H1 (cell line): Measurements from ENCODE around the gene NDUFA11. TPM values are rescaled to one million over a fixed set of nuclear protein-coding genes. Genes with fewer than 3 reads are reported as not detected.

Experiments used
- CTCF ChIA-PET: fragments of 300-600 bp; sonication (Branson Sonifier 250); formaldehyde crosslinking; loops from one replicate; lab custom pipeline; 2021; ENCODE audit not compliant: partially characterized antibody; lab: Charles Lee
- POLR2A ChIA-PET: fragments of 300-600 bp; sonication (Branson Sonifier 250); formaldehyde crosslinking; loops from one replicate; lab custom pipeline; 2021; ENCODE audit warnings: inconsistent platforms; ENCODE audit not compliant: partially characterized antibody; lab: Charles Lee
- DNase-seq, 2 experiments: peaks; one replicate each; pipeline versions ENCODE4 v3.0.0 to v3.0.0-alpha.2; 2010 to 2022; ENCODE audit warnings: low spot score in 2 of 2, low read depth in 1 of 2, mixed read lengths in 1 of 2
- FAIRE-seq: peaks from 2 replicates; lab custom pipeline; 2011; peaks lifted over from hg19 to GRCh38; lab: Jason Lieb, UNC
- H2AFZ ChIP-seq: 2 replicates; pipeline ENCODE4 v1.8.1; 2012; ENCODE audit warnings: low read length, inconsistent platforms
- H2AK5ac ChIP-seq: 2 replicates; pipeline ENCODE4 v1.6.1; 2013; ENCODE audit warnings: low read depth, low read length
- H2BK120ac ChIP-seq: replicated peaks from 2 replicates; pipeline ENCODE3; 2013; ENCODE audit warnings: low read depth, low read length, inconsistent platforms
- H2BK12ac ChIP-seq: 2 replicates; pipeline ENCODE4 v1.6.1; 2013; ENCODE audit warnings: low read depth, low read length
- H2BK15ac ChIP-seq: 2 replicates; pipeline ENCODE4 v1.6.1; 2013; ENCODE audit warnings: low read length
- H2BK20ac ChIP-seq: 2 replicates; pipeline ENCODE4 v1.6.1; 2013; ENCODE audit warnings: low read length
- H2BK5ac ChIP-seq: 2 replicates; pipeline ENCODE4 v1.6.1; 2013; ENCODE audit warnings: low read depth, low read length
- H3K14ac ChIP-seq: 2 replicates; pipeline ENCODE4 v1.6.1; 2013; ENCODE audit warnings: inconsistent platforms; ENCODE audit not compliant: insufficient read length
- H3K18ac ChIP-seq: 2 replicates; pipeline ENCODE4 v1.6.1; 2013; ENCODE audit warnings: low read length; ENCODE audit errors: extremely low read depth
- H3K23ac ChIP-seq: 2 replicates; pipeline ENCODE4 v1.6.1; 2013; ENCODE audit warnings: inconsistent platforms; ENCODE audit not compliant: insufficient read length
- H3K23me2 ChIP-seq: 2 replicates; pipeline ENCODE4 v1.6.1; 2013; ENCODE audit warnings: low read depth, low read length
- H3K27ac ChIP-seq: 2 replicates; pipeline ENCODE4 v1.6.1; 2011; ENCODE audit warnings: low read depth, low read length, inconsistent platforms
- H3K27me3 ChIP-seq, 4 experiments: replicated peaks in 1 of 4; 1 replicate in 1 of 4; 2 replicates in 3 of 4; pipeline versions ENCODE4 v1.6.1 to v1.8.1; 2011 to 2013; ENCODE audit warnings: low read length in 3 of 4, mild to moderate bottlenecking in 3 of 4, inconsistent platforms in 2 of 4, mixed read lengths in 2 of 4, moderate library complexity in 1 of 4; ENCODE audit not compliant: control insufficient read depth in 3 of 4, insufficient read depth in 3 of 4; ENCODE audit errors: extremely low read depth in 1 of 4
- H3K36me3 ChIP-seq, 4 experiments: 2 replicates each; pipeline versions ENCODE4 v1.6.1 to v1.8.1; 2011 to 2013; ENCODE audit warnings: mild to moderate bottlenecking in 4 of 4, low read length in 3 of 4, moderate library complexity in 2 of 4, control low read depth in 1 of 4, inconsistent platforms in 1 of 4; ENCODE audit not compliant: insufficient read depth in 4 of 4, control insufficient read depth in 2 of 4
- H3K4ac ChIP-seq: replicated peaks from 2 replicates; pipeline ENCODE3; 2013; ENCODE audit warnings: low read length, low read depth, mixed read lengths, inconsistent platforms; ENCODE audit not compliant: insufficient read length
- H3K4me1 ChIP-seq, 4 experiments: replicated peaks in 1 of 4; 1 replicate in 1 of 4; 2 replicates in 3 of 4; pipeline versions ENCODE4 v1.6.1 to v1.8.1; 2011 to 2013; ENCODE audit warnings: low read length in 3 of 4, inconsistent platforms in 2 of 4, mixed read lengths in 1 of 4; ENCODE audit not compliant: insufficient read depth in 4 of 4, control insufficient read depth in 3 of 4
- H3K4me2 ChIP-seq, 2 experiments: 2 replicates each; pipeline versions ENCODE4 v1.6.1 to v1.8.1; 2011 to 2013; ENCODE audit warnings: low read depth in 2 of 2, low read length in 2 of 2, control low read depth in 1 of 2, inconsistent platforms in 1 of 2, mild to moderate bottlenecking in 1 of 2; ENCODE audit not compliant: insufficient read depth in 1 of 2
- H3K4me3 ChIP-seq, 4 experiments: fragments of 200-600, 300-600 bp in 1 of 4; sonication (generic), shearing (Covaris generic), sonication (Bioruptor Twin) in 1 of 4; 2 replicates each; pipeline versions ENCODE4 v1.5.1 to v1.8.1; 2011 to 2016; ENCODE audit warnings: low read length in 4 of 4, low read depth in 3 of 4, control low read depth in 2 of 4, inconsistent platforms in 2 of 4, mild to moderate bottlenecking in 2 of 4, mixed read lengths in 1 of 4, moderate library complexity in 1 of 4; ENCODE audit not compliant: insufficient read depth in 2 of 4; ENCODE audit errors: extremely low read depth in 1 of 4
- H3K56ac ChIP-seq: replicated peaks from 2 replicates; pipeline ENCODE3; 2013; ENCODE audit warnings: low read depth, mild to moderate bottlenecking, mixed read lengths, low read length, inconsistent platforms; ENCODE audit not compliant: insufficient read length
- H3K79me1 ChIP-seq: 2 replicates; pipeline ENCODE4 v1.6.1; 2013; ENCODE audit warnings: low read depth, low read length, control low read depth
- H3K79me2 ChIP-seq, 2 experiments: 2 replicates each; pipeline versions ENCODE4 v1.6.1 to v1.8.1; 2012 to 2013; ENCODE audit warnings: low read length in 2 of 2, mild to moderate bottlenecking in 2 of 2, inconsistent platforms in 1 of 2; ENCODE audit not compliant: insufficient read depth in 2 of 2, control insufficient read depth in 1 of 2
- H3K9ac ChIP-seq, 4 experiments: replicated peaks in 1 of 4; 1 replicate in 1 of 4; 2 replicates in 3 of 4; pipeline versions ENCODE4 v1.6.1 to v1.8.1; 2011 to 2013; ENCODE audit warnings: low read depth in 3 of 4, low read length in 3 of 4, control low read depth in 2 of 4, mild to moderate bottlenecking in 2 of 4, moderate library complexity in 2 of 4, inconsistent platforms in 1 of 4; ENCODE audit errors: extremely low read depth in 1 of 4
- H3K9me3 ChIP-seq, 2 experiments: 2 replicates each; pipeline versions ENCODE4 v1.6.1 to v1.8.1; 2012 to 2013; ENCODE audit warnings: mild to moderate bottlenecking in 2 of 2, moderate library complexity in 2 of 2, control low read depth in 1 of 2, inconsistent platforms in 1 of 2, low read depth in 1 of 2, low read length in 1 of 2, mixed read lengths in 1 of 2; ENCODE audit not compliant: insufficient read depth in 2 of 2
- H4K20me1 ChIP-seq, 2 experiments: replicated peaks in 1 of 2; 2 replicates each; pipeline versions ENCODE3 to v1.8.1; 2011 to 2013; ENCODE audit warnings: inconsistent platforms in 2 of 2, low read length in 2 of 2, mild to moderate bottlenecking in 1 of 2; ENCODE audit not compliant: insufficient read depth in 2 of 2, control insufficient read depth in 1 of 2
- H4K5ac ChIP-seq: 2 replicates; pipeline ENCODE4 v1.6.1; 2013; ENCODE audit warnings: low read length, low read depth, mixed read lengths, inconsistent platforms; ENCODE audit not compliant: insufficient read length
- H4K8ac ChIP-seq: 2 replicates; pipeline ENCODE4 v1.8.0; 2013; ENCODE audit warnings: mild to moderate bottlenecking, moderate library complexity, low read length, inconsistent platforms; ENCODE audit not compliant: insufficient read depth; ENCODE audit errors: extremely low read depth
- H4K91ac ChIP-seq: replicated peaks from 2 replicates; pipeline ENCODE3; 2013; ENCODE audit warnings: low read length, mixed read lengths, inconsistent platforms; ENCODE audit not compliant: insufficient read length
- ATF3 ChIP-seq: IDR thresholded peaks from 2 replicates; pipeline ENCODE4 v1.6.1; 2011; ENCODE audit warnings: low read depth, mild to moderate bottlenecking, low read length; ENCODE audit not compliant: insufficient read depth
- HDAC2 ChIP-seq, 2 experiments: fragments of 300-600 bp in 1 of 2; sonication (generic) in 1 of 2; IDR thresholded peaks; 2 replicates each; pipeline ENCODE4 v1.6.1; 2011 to 2012; ENCODE audit warnings: low read depth in 2 of 2, low read length in 2 of 2, mild to moderate bottlenecking in 2 of 2, moderate library complexity in 2 of 2, borderline replicate concordance in 1 of 2, inconsistent platforms in 1 of 2
- KDM1A ChIP-seq: fragments of 200-600, 300-600 bp; sonication (generic); IDR thresholded peaks from 2 replicates; pipeline ENCODE4 v1.7.1; 2016; ENCODE audit warnings: mild to moderate bottlenecking, low read length, borderline replicate concordance
- NANOG ChIP-seq: IDR thresholded peaks from 2 replicates; pipeline ENCODE4 v1.6.1; 2011; ENCODE audit warnings: low read length, low read depth, mild to moderate bottlenecking, inconsistent platforms; ENCODE audit not compliant: insufficient read depth, poor library complexity, severe bottlenecking
- SIRT6 ChIP-seq: IDR thresholded peaks from one replicate; pipeline ENCODE4 v1.7.1; 2012; ENCODE audit warnings: low read length, inconsistent platforms
- SP2 ChIP-seq: IDR thresholded peaks from 2 replicates; pipeline ENCODE4 v1.6.1; 2012; ENCODE audit warnings: mild to moderate bottlenecking, low read length, inconsistent platforms
- SP4 ChIP-seq: IDR thresholded peaks from 2 replicates; pipeline ENCODE4 v1.6.1; 2012; ENCODE audit warnings: low read length, inconsistent platforms
- SUZ12 ChIP-seq: fragments of 200-600 bp; sonication (generic); IDR thresholded peaks from 2 replicates; pipeline ENCODE4 v1.6.1; 2012; ENCODE audit warnings: mild to moderate bottlenecking, inconsistent platforms, low read length, moderate library complexity, mixed read lengths
- TEAD4 ChIP-seq: IDR thresholded peaks from 2 replicates; pipeline ENCODE4 v1.6.1; 2012; ENCODE audit warnings: low read depth, low read length, inconsistent platforms, mixed read lengths
- USF2 ChIP-seq: IDR thresholded peaks from 2 replicates; pipeline ENCODE4 v1.6.1; 2011; ENCODE audit warnings: low read length, improper control_type of control experiment
- WGBS, 2 experiments: shearing (Covaris generic) in 1 of 2; methylation state at CpG; one replicate each; pipeline versions ENCODE4 v1.1.6 to v1.1.7; 2013 to 2015; ENCODE audit warnings: low lambda C conversion rate in 2 of 2, mixed read lengths in 2 of 2, inconsistent platforms in 1 of 2, low coverage in 1 of 2, missing lambda C conversion rate in 1 of 2; ENCODE audit not compliant: insufficient replicate concordance in 2 of 2, insufficient coverage in 1 of 2, insufficient read length in 1 of 2; ENCODE audit errors: extremely low coverage in 1 of 2, missing lambda C conversion rate in 1 of 2; 5-methylcytosine and 5-hydroxymethylcytosine counted together
- polyA plus RNA-seq, 7 experiments: library from polyadenylated mRNA; depleted of rRNA in 3 of 7; stranded (reverse) in 5 of 7; unstranded in 2 of 7; fragments of >200 nt in 5 of 7; fragments of 200-250 nt in 2 of 7; gene quantifications; 1 replicate in 5 of 7; 2 replicates in 1 of 7; 4 replicates in 1 of 7; pipeline versions ENCODE4 v1.2.1 to v1.2.3, GENCODE V29; 2011 to 2013; ENCODE audit warnings: missing spikeins in 2 of 7, mixed read lengths in 2 of 7
- total RNA-seq: library from RNA; stranded (reverse); fragmentation: NEBNext Ultra II Directional; extraction: Animal tissue kit (Norgen Biotek cat#: 25700); gene quantifications from 2 replicates; pipeline ENCODE4 v1.2.1, GENCODE V29; 2021

Gene NDUFA11
- total and polyA plus RNA-seq, 2 of the 8 experiments (the other 6 are each of a cell fraction or from before 2014, with no cell fraction given), result 205 to 1,037 TPM

GRCh38 chr19:5935473-5936291 is 32.1 kb upstream of the NDUFA11 start:
- Histone ChIP-seq H3K23ac (no peak overlapping the region), H3K56ac (no peak overlapping the region), H2AK5ac (no peak overlapping the region), H4K8ac (peak overlapping the region; percentile 37; the same call in 1 of the 2 replicates), H4K20me1 (peaks cover 9 to 23% of the 10 kb centered on the region in 2 experiments), H3K79me1 (peaks cover 18% of the 10 kb centered on the region), H3K4me1 (no peaks in the 10 kb centered on the region), H3K27ac (no peak overlapping the region), H2AFZ (no peak overlapping the region), H2BK15ac (no peak overlapping the region), H3K9me3 (no peaks in the 10 kb centered on the region), H3K4ac (no peak overlapping the region), H3K4me3 (no peak overlapping the region), H3K4me2 (no peak overlapping the region), H2BK20ac (no peak overlapping the region), H2BK12ac (no peak overlapping the region), H3K18ac (no peak overlapping the region), H3K27me3 (no peaks in the 10 kb centered on the region), H4K91ac (no peak overlapping the region), H3K14ac (no peak overlapping the region), H2BK120ac (no peak overlapping the region), H2BK5ac (peak overlapping the region; percentile 66; the same call in 1 of the 2 replicates), H3K79me2 (peaks cover 0 to 13% of the 10 kb centered on the region in 2 experiments; a peak in 1 of 4 replicates), H3K23me2 (no peaks in the 10 kb centered on the region), H3K36me3 (peaks cover 2 to 26% (median 12%) of the 10 kb centered on the region in 4 experiments; a peak in 6 of 8 replicates), H3K9ac (no peak overlapping the region), H4K5ac (no peak overlapping the region)
- WGBS, 2 experiments, result 91% methylated on average over 25 of the region's 25 CpGs; no CpG with 5 or more reads in 1 of the 2 experiments
- POLR2A ChIA-PET, result interaction anchor here (1.2 kb wide), 1 partner anchor 21 kb away, joined by 3 read pairs; no protein-coding TSS in a partner anchor
- no peak for FAIRE-seq
- no peak for DNase-seq
- CTCF ChIA-PET, result interaction anchor here (0.7 to 4.2 kb wide), 8 partner anchors 8 to 87 kb away, joined by 3 to 11 read pairs (median 6); no protein-coding TSS in a partner anchor
- no peak for TF ChIP-seq SP4
- no peak for TF ChIP-seq ATF3
- TF ChIP-seq TEAD4, result no peak
- TF ChIP-seq SP2, result no peak
- no peak for TF ChIP-seq USF2
- no peak for TF ChIP-seq SIRT6
- TF ChIP-seq HDAC2 (IDR thresholded peaks at IDR 0.05; ENCODE audit: borderline replicate concordance in 1 of 2, low read depth in 2 of 2, low read length in 2 of 2), result no peak
- no peak for TF ChIP-seq SUZ12
- TF ChIP-seq NANOG, result no peak
- no peak for TF ChIP-seq KDM1A
